HepG2 (cell line): ENCODE results near the gene SMAP1. TPM values are rescaled to one million over a fixed set of nuclear protein-coding genes. Genes with fewer than 3 reads are reported as not detected.

ENCODE experiments used
- HNRNPH1 ChIP-seq: fragments of 200-400 bp; formaldehyde crosslinking; optimal IDR thresholded peaks from 2 replicates; pipeline ENCODE3; 2017; ENCODE audit warnings: mild to moderate bottlenecking, low read depth, low read length
- KLF13 ChIP-seq: sonication (generic); formaldehyde crosslinking; IDR thresholded peaks from 2 replicates; pipeline ENCODE4 v1.4.0; 2020; ENCODE audit warnings: mild to moderate bottlenecking, missing genetic modification reagents
- MNT ChIP-seq: fragments of 450-650 bp; IDR thresholded peaks from 2 replicates; pipeline ENCODE4 v1.6.1; 2016
- MXD4 ChIP-seq: IDR thresholded peaks from 2 replicates; pipeline ENCODE4 v1.6.1; 2016; ENCODE audit warnings: mild to moderate bottlenecking, missing biosample characterization, missing genetic modification reagents
- PHF21A ChIP-seq: sonication (generic); formaldehyde crosslinking; IDR thresholded peaks from 2 replicates; pipeline ENCODE4 v1.5.0; 2020; ENCODE audit warnings: mild to moderate bottlenecking, missing genetic modification reagents
- POLR2A ChIP-seq, 2 experiments: IDR thresholded peaks; 2 replicates each; pipeline ENCODE4 v1.6.1; 2011; ENCODE audit warnings: low read depth in 2 of 2, low read length in 2 of 2, mild to moderate bottlenecking in 1 of 2, moderate library complexity in 1 of 2; ENCODE audit not compliant: insufficient read depth in 1 of 2
- PRDM4 ChIP-seq: sonication (generic); formaldehyde crosslinking; IDR thresholded peaks from 2 replicates; pipeline ENCODE4 v1.9.0; 2021; ENCODE audit warnings: missing genetic modification reagents, borderline replicate concordance
- PREB ChIP-seq: sonication (generic); formaldehyde crosslinking; IDR thresholded peaks from 2 replicates; pipeline ENCODE4 v1.4.0; 2020; ENCODE audit warnings: missing genetic modification reagents
- RNF219 ChIP-seq: sonication (generic); formaldehyde crosslinking; IDR thresholded peaks from 2 replicates; pipeline ENCODE4 v1.5.0; 2020; ENCODE audit warnings: mild to moderate bottlenecking, missing genetic modification reagents
- RORA ChIP-seq: sonication (generic); formaldehyde crosslinking; IDR thresholded peaks from 2 replicates; pipeline ENCODE4 v1.5.0; 2020; ENCODE audit warnings: mild to moderate bottlenecking, missing genetic modification reagents, moderate library complexity
- SNAPC2 ChIP-seq: sonication (generic); formaldehyde crosslinking; IDR thresholded peaks from 2 replicates; pipeline ENCODE4 v1.8.1; 2022; ENCODE audit warnings: mild to moderate bottlenecking, missing genetic modification reagents
- SOX5 ChIP-seq: IDR thresholded peaks from 2 replicates; pipeline ENCODE4 v1.6.1; 2016; ENCODE audit warnings: borderline replicate concordance
- SP1 ChIP-seq, 2 experiments: fragments of 450-650 bp in 1 of 2; sonication (generic) in 1 of 2; formaldehyde crosslinking in 1 of 2; IDR thresholded peaks; 2 replicates each; pipeline versions ENCODE4 v1.4.0 to v1.6.1; 2016 to 2020; ENCODE audit warnings: missing genetic modification reagents in 1 of 2
- TRIM24 ChIP-seq: sonication (generic); formaldehyde crosslinking; IDR thresholded peaks from 2 replicates; pipeline ENCODE4 v1.8.0; 2022; ENCODE audit warnings: mild to moderate bottlenecking, missing genetic modification reagents
- YEATS4 ChIP-seq: sonication (generic); formaldehyde crosslinking; IDR thresholded peaks from 2 replicates; pipeline ENCODE4 v1.4.0; 2020; ENCODE audit warnings: missing genetic modification reagents, borderline replicate concordance
- ZBTB3 ChIP-seq: sonication (generic); formaldehyde crosslinking; IDR thresholded peaks from 2 replicates; pipeline ENCODE4 v1.4.0; 2020; ENCODE audit warnings: low read depth, mild to moderate bottlenecking, moderate library complexity, missing genetic modification reagents, borderline replicate concordance
- ZBTB7B ChIP-seq: sonication (generic); formaldehyde crosslinking; IDR thresholded peaks from 2 replicates; pipeline ENCODE4 v1.4.0; 2020; ENCODE audit warnings: missing genetic modification reagents
- ZNF30 ChIP-seq: sonication (generic); formaldehyde crosslinking; IDR thresholded peaks from 2 replicates; pipeline ENCODE4 v1.5.0; 2020; ENCODE audit warnings: mild to moderate bottlenecking, missing genetic modification reagents
- ZNF333 ChIP-seq: sonication (generic); formaldehyde crosslinking; IDR thresholded peaks from 2 replicates; pipeline ENCODE4 v1.4.0; 2020; ENCODE audit warnings: mild to moderate bottlenecking, missing genetic modification reagents, borderline replicate concordance
- ZNF605 ChIP-seq: sonication (generic); formaldehyde crosslinking; IDR thresholded peaks from 2 replicates; pipeline ENCODE4 v1.8.0; 2022; ENCODE audit warnings: mild to moderate bottlenecking, missing genetic modification reagents
- ZUFSP ChIP-seq: sonication (generic); formaldehyde crosslinking; IDR thresholded peaks from 2 replicates; pipeline ENCODE4 v1.9.0; 2021; ENCODE audit warnings: missing genetic modification reagents, mild to moderate bottlenecking, borderline replicate concordance
- polyA plus RNA-seq, 8 experiments: library from polyadenylated mRNA; depleted of rRNA in 3 of 8; stranded (reverse) in 7 of 8; unstranded in 1 of 8; fragments of >200 nt; fragmentation: Illumina TruSeq in 4 of 8; extraction: Trizol in 4 of 8; gene quantifications; 2 replicates each; pipeline versions ENCODE4 v1.2.1 to v1.2.3, GENCODE V29; 2011 to 2016; ENCODE audit warnings: low read depth in 4 of 8, missing spikeins in 1 of 8, mixed read lengths in 1 of 8; ENCODE audit not compliant: insufficient read depth in 1 of 8
- total RNA-seq, 5 experiments: library from RNA; depleted of rRNA; stranded (reverse); fragments of >200 nt; fragmentation: Illumina TruSeq; extraction: Trizol; gene quantifications; 2 replicates each; pipeline ENCODE4 v1.2.3, GENCODE V29; 2016; ENCODE audit warnings: low read depth in 1 of 5

The SMAP1 gene
- total and polyA plus RNA-seq, 2 of the 13 experiments (the other 11 are each of a cell fraction or from before 2014, with no cell fraction given): 13.4 to 17.8 TPM

- TF ChIP-seq ZNF333 (CRISPR knock-in tag): peak; percentile 32; the same call in 1 of the 2 replicates
- peak; percentile 59 to 71 for TF ChIP-seq POLR2A (IDR thresholded peaks at IDR 0.05; ENCODE audit: insufficient read depth in 1 of 2, low read depth in 2 of 2, low read length in 2 of 2)
- TF ChIP-seq PRDM4 (CRISPR knock-in tag): no peak
- TF ChIP-seq SOX5 (CRISPR knock-in tag): peak; percentile 19; the same call in 1 of the 2 replicates
- TF ChIP-seq ZNF605 (CRISPR knock-in tag): peak; percentile 76; the same call in 1 of the 2 replicates
- no peak for TF ChIP-seq TRIM24 (CRISPR knock-in tag)
- no peak for TF ChIP-seq RORA (CRISPR knock-in tag)
- TF ChIP-seq YEATS4: peak; percentile 86
- peak; percentile 59; the same call in 1 of the 2 replicates for TF ChIP-seq MXD4 (CRISPR knock-in tag)
- no peak for TF ChIP-seq HNRNPH1
- TF ChIP-seq ZBTB3 (CRISPR knock-in tag): peak; percentile 79; the same call in 1 of the 2 replicates
- no peak for TF ChIP-seq RNF219 (CRISPR knock-in tag)
- no peak for TF ChIP-seq SNAPC2 (CRISPR knock-in tag)
- TF ChIP-seq KLF13 (CRISPR knock-in tag): no peak
- TF ChIP-seq MNT: no peak
- no peak for TF ChIP-seq SP1 (IDR thresholded peaks at IDR 0.05)
- peak; percentile 45 for TF ChIP-seq SP1 (CRISPR knock-in tag; IDR thresholded peaks at IDR 0.05)
- no peak for TF ChIP-seq ZNF30 (CRISPR knock-in tag)
- no peak for TF ChIP-seq ZUFSP (CRISPR knock-in tag)
- TF ChIP-seq PREB (CRISPR knock-in tag): no peak
- TF ChIP-seq ZBTB7B: no peak
- TF ChIP-seq PHF21A (CRISPR knock-in tag): no peak; the same call in 1 of the 2 replicates
Measured at GRCh38 chr6:70667711-70668498, at the start of gene SMAP1 (continued).
